ENCODE data around the gene TRIP12.

DNA sequence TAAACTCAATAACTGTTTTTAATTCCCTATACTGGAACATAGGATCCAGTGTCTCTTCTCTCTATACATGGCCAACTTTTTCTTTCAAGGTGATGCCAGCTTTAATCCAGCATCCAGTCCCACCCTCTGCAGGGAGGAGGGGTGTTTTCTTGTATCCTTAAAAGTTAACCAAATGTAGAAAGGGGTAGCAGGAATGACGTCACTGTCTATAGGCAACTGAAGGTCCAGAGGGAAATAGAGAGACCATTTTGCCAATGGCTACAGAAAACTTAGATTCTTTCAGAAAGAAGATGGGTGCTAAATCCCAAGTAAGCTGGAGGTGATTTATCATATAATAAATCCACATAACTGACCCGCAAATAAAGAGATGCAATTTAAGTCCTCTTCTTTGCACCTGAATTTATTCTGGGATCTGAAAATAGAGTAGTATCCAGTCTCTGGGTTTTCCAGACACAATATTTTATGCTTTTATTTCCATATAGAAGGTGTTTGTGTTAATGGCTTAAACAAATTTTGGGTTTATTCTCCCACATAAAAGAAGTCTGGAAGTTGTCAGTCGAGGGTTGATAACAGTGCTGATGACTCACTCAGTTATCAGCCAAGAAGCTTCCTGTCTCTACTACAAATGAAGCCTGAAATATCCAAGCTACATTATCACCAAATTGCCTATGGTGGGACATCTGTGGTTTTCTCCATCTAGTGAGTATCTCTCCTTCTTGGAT, 201.7 kb downstream of the TRIP12 start:
- TF ChIP-seq, protein P1, sequence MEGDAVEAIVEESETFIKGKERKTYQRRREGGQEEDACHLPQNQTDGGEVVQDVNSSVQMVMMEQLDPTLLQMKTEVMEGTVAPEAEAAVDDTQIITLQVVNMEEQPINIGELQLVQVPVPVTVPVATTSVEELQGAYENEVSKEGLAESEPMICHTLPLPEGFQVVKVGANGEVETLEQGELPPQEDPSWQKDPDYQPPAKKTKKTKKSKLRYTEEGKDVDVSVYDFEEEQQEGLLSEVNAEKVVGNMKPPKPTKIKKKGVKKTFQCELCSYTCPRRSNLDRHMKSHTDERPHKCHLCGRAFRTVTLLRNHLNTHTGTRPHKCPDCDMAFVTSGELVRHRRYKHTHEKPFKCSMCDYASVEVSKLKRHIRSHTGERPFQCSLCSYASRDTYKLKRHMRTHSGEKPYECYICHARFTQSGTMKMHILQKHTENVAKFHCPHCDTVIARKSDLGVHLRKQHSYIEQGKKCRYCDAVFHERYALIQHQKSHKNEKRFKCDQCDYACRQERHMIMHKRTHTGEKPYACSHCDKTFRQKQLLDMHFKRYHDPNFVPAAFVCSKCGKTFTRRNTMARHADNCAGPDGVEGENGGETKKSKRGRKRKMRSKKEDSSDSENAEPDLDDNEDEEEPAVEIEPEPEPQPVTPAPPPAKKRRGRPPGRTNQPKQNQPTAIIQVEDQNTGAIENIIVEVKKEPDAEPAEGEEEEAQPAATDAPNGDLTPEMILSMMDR (tag by site-specific recombination; IDR thresholded peaks at IDR 0.05), result no peak
- no peak for TF ChIP-seq YY1 (tag by site-specific recombination; IDR thresholded peaks at IDR 0.05)
- no peak for TF ChIP-seq ZNF558 (tag by site-specific recombination; IDR thresholded peaks at IDR 0.05)
- TF ChIP-seq TCF7L2 (IDR thresholded peaks at IDR 0.05; ENCODE audit: borderline replicate concordance, low read depth, low read length), result no peak
- TF ChIP-seq, protein P2, sequence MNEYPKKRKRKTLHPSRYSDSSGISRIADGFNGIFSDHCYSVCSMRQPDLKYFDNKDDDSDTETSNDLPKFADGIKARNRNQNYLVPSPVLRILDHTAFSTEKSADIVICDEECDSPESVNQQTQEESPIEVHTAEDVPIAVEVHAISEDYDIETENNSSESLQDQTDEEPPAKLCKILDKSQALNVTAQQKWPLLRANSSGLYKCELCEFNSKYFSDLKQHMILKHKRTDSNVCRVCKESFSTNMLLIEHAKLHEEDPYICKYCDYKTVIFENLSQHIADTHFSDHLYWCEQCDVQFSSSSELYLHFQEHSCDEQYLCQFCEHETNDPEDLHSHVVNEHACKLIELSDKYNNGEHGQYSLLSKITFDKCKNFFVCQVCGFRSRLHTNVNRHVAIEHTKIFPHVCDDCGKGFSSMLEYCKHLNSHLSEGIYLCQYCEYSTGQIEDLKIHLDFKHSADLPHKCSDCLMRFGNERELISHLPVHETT (tag by site-specific recombination; IDR thresholded peaks at IDR 0.05), result no peak
- TF ChIP-seq BCL11A (tag by site-specific recombination; IDR thresholded peaks at IDR 0.05; ENCODE audit: low read depth), result no peak
- TF ChIP-seq, protein P3, sequence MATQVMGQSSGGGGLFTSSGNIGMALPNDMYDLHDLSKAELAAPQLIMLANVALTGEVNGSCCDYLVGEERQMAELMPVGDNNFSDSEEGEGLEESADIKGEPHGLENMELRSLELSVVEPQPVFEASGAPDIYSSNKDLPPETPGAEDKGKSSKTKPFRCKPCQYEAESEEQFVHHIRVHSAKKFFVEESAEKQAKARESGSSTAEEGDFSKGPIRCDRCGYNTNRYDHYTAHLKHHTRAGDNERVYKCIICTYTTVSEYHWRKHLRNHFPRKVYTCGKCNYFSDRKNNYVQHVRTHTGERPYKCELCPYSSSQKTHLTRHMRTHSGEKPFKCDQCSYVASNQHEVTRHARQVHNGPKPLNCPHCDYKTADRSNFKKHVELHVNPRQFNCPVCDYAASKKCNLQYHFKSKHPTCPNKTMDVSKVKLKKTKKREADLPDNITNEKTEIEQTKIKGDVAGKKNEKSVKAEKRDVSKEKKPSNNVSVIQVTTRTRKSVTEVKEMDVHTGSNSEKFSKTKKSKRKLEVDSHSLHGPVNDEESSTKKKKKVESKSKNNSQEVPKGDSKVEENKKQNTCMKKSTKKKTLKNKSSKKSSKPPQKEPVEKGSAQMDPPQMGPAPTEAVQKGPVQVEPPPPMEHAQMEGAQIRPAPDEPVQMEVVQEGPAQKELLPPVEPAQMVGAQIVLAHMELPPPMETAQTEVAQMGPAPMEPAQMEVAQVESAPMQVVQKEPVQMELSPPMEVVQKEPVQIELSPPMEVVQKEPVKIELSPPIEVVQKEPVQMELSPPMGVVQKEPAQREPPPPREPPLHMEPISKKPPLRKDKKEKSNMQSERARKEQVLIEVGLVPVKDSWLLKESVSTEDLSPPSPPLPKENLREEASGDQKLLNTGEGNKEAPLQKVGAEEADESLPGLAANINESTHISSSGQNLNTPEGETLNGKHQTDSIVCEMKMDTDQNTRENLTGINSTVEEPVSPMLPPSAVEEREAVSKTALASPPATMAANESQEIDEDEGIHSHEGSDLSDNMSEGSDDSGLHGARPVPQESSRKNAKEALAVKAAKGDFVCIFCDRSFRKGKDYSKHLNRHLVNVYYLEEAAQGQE (tag by site-specific recombination; IDR thresholded peaks at IDR 0.05), result no peak
- TF ChIP-seq ZNF423 (tag by site-specific recombination; IDR thresholded peaks at IDR 0.05), result no peak
- TF ChIP-seq ZBTB1 (tag by site-specific recombination; IDR thresholded peaks at IDR 0.05), result no peak
- no peak for TF ChIP-seq ZNF561 (tag by site-specific recombination; IDR thresholded peaks at IDR 0.05; ENCODE audit: borderline replicate concordance)
- TF ChIP-seq, protein P4, sequence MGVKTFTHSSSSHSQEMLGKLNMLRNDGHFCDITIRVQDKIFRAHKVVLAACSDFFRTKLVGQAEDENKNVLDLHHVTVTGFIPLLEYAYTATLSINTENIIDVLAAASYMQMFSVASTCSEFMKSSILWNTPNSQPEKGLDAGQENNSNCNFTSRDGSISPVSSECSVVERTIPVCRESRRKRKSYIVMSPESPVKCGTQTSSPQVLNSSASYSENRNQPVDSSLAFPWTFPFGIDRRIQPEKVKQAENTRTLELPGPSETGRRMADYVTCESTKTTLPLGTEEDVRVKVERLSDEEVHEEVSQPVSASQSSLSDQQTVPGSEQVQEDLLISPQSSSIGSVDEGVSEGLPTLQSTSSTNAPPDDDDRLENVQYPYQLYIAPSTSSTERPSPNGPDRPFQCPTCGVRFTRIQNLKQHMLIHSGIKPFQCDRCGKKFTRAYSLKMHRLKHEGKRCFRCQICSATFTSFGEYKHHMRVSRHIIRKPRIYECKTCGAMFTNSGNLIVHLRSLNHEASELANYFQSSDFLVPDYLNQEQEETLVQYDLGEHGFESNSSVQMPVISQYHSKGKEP (tag by site-specific recombination; IDR thresholded peaks at IDR 0.05), result no peak
- no peak for TF ChIP-seq ZBTB48 (tag by site-specific recombination; IDR thresholded peaks at IDR 0.05)
